Measurements from ENCODE around the gene KIF21A. TPM values are rescaled to one million over a fixed set of nuclear protein-coding genes. Genes with fewer than 3 reads are reported as not detected.
A peak's percentile ranks its signal among the peaks of the same experiment; 100 is the strongest.

KIF21A gene
- total RNA-seq, 1 donor from 2014 or later = 12.1 TPM

GRCh38 chr12:39331539-39332261, 111.2 kb downstream of the KIF21A start:
- Histone ChIP-seq H3K4me1 (no peaks in the 10 kb centered on the region), H3K27me3 (ENCODE audit: low read depth) (no peaks in the 10 kb centered on the region), H3K9me3 (no peaks in the 10 kb centered on the region), H3K27ac (no peak overlapping the region), H3K36me3 (no peaks in the 10 kb centered on the region), H3K4me3 (no peak overlapping the region)
- TF ChIP-seq CTCF (IDR thresholded peaks at IDR 0.05) = no peak
- no peak for ATAC-seq
- intact Hi-C loops (cut with DNase I) = no loop called here
- no peak for DNase-seq

- H3K27ac ChIP-seq = no peak overlapping the region
- no peaks in the 10 kb centered on the region for H3K36me3 ChIP-seq
- no peaks in the 10 kb centered on the region for H3K9me3 ChIP-seq
- ATAC-seq (no peak), DNase-seq (no peak)
- no peak for TF ChIP-seq CTCF (IDR thresholded peaks at IDR 0.05)
- no peak overlapping the region for H3K4me3 ChIP-seq
- no peaks in the 10 kb centered on the region for H3K27me3 ChIP-seq (ENCODE audit: low read depth)
- intact Hi-C loops (cut with DNase I) = no loop called here
- no peaks in the 10 kb centered on the region for H3K4me1 ChIP-seq
Observed at GRCh38 chr12:39329876-39330275, 113.0 kb downstream of the KIF21A start.

GRCh38 chr12:39329018-39329417, 113.9 kb downstream of the KIF21A start:
- H3K4me1 ChIP-seq = no peaks in the 10 kb centered on the region
- no peak overlapping the region for H3K4me3 ChIP-seq
- no peak for DNase-seq
- H3K36me3 ChIP-seq = no peaks in the 10 kb centered on the region
- TF ChIP-seq CTCF (IDR thresholded peaks at IDR 0.05) = no peak
- ATAC-seq = no peak
- H3K9me3 ChIP-seq = no peaks in the 10 kb centered on the region
- no peak overlapping the region for H3K27ac ChIP-seq
- H3K27me3 ChIP-seq (ENCODE audit: low read depth) = no peaks in the 10 kb centered on the region
- intact Hi-C loops (cut with DNase I) = no loop called here

- Histone ChIP-seq H3K4me1 (no peaks in the 10 kb centered on the region), H3K36me3 (no peaks in the 10 kb centered on the region), H3K27ac (no peak overlapping the region), H3K27me3 (ENCODE audit: low read depth) (no peaks in the 10 kb centered on the region), H3K4me3 (no peak overlapping the region), H3K9me3 (no peaks in the 10 kb centered on the region)
- intact Hi-C loops (cut with DNase I) = no loop called here
- TF ChIP-seq CTCF (IDR thresholded peaks at IDR 0.05) = no peak
- no peak for ATAC-seq
- no peak for DNase-seq
Observed at GRCh38 chr12:39327965-39328364, 115.0 kb downstream of the KIF21A start.

- no peak for DNase-seq
- ATAC-seq = peak in 1 of 2 donors; percentile 63
- Histone ChIP-seq H3K9me3 (no peaks in the 10 kb centered on the region), H3K27ac (no peak overlapping the region), H3K4me1 (no peaks in the 10 kb centered on the region), H3K27me3 (ENCODE audit: low read depth) (no peaks in the 10 kb centered on the region), H3K36me3 (no peaks in the 10 kb centered on the region), H3K4me3 (no peak overlapping the region)
- intact Hi-C loops (cut with DNase I) = no loop called here
- TF ChIP-seq CTCF (IDR thresholded peaks at IDR 0.05) = no peak
Observed at GRCh38 chr12:39327510-39327909, 115.4 kb downstream of the KIF21A start.
